ENCODE data around the gene FAM168A. TPM values are rescaled to one million over a fixed set of nuclear protein-coding genes. Genes with fewer than 3 reads are reported as not detected.
A peak's percentile ranks its signal among the peaks of the same experiment; 100 is the strongest.

The FAM168A gene
- total and polyA plus RNA-seq, 2 of the 8 experiments (the other 6 are each of a cell fraction or from before 2014, with no cell fraction given) = 17.1 to 21.6 TPM

GRCh38 chr11:73384872-73385689 lies 212.8 kb downstream of the FAM168A start:
- Histone ChIP-seq H4K5ac (ENCODE audit: insufficient read length, low read depth, low read length) (no peak overlapping the region), H3K23ac (ENCODE audit: insufficient read length) (no peak overlapping the region), H3K18ac (ENCODE audit: extremely low read depth, low read length) (peak overlapping the region; percentile 48), H3K27me3 (replicated peaks in 1 of 4; ENCODE audit: control insufficient read depth in 3 of 4, extremely low read depth in 1 of 4, insufficient read depth in 3 of 4, low read length in 3 of 4) (0 out of 7 replicates have a peak, but pooled peaks cover 0 to 2% (median 0%) of the 10 kb centered on the region in 4 experiments), H3K23me2 (ENCODE audit: low read depth, low read length) (no peaks in the 10 kb centered on the region), H2AFZ (ENCODE audit: low read length) (no peak overlapping the region), H3K9me3 (ENCODE audit: insufficient read depth in 2 of 2, low read depth in 1 of 2, low read length in 1 of 2) (no peaks in the 10 kb centered on the region), H2AK5ac (ENCODE audit: low read depth, low read length) (no peak overlapping the region), H3K4me3 (ENCODE audit: extremely low read depth in 1 of 4, insufficient read depth in 2 of 4, low read depth in 3 of 4, low read length in 4 of 4) (no peak overlapping the region), H3K4ac (replicated peaks; ENCODE audit: insufficient read length, low read depth, low read length) (no peak overlapping the region), H3K56ac (replicated peaks; ENCODE audit: insufficient read length, low read depth, low read length) (no peak overlapping the region), H3K4me2 (ENCODE audit: insufficient read depth in 1 of 2, low read depth in 2 of 2, low read length in 2 of 2) (no peak overlapping the region), H4K91ac (replicated peaks; ENCODE audit: insufficient read length, low read length) (no peak overlapping the region), H3K36me3 (ENCODE audit: control insufficient read depth in 2 of 4, insufficient read depth in 4 of 4, low read length in 3 of 4) (no peaks in the 10 kb centered on the region), H2BK5ac (ENCODE audit: low read depth, low read length) (no peak overlapping the region), H2BK15ac (ENCODE audit: low read length) (no peak overlapping the region), H3K14ac (ENCODE audit: insufficient read length) (no peak overlapping the region), H2BK120ac (replicated peaks; ENCODE audit: low read depth, low read length) (no peak overlapping the region), H3K27ac (ENCODE audit: low read depth, low read length) (no peak overlapping the region), H2BK20ac (ENCODE audit: low read length) (no peak overlapping the region), H3K79me1 (ENCODE audit: low read depth, low read length) (peaks cover 7% of the 10 kb centered on the region; the same call in 1 of the 2 replicates), H2BK12ac (ENCODE audit: low read depth, low read length) (no peak overlapping the region), H3K4me1 (replicated peaks in 1 of 4; ENCODE audit: control insufficient read depth in 3 of 4, insufficient read depth in 4 of 4, low read length in 3 of 4) (peaks cover 0 to 11% (median 0%) of the 10 kb centered on the region in 4 experiments; a peak in 1 of 7 replicates), H4K20me1 (replicated peaks in 1 of 2; ENCODE audit: control insufficient read depth in 1 of 2, insufficient read depth in 2 of 2, low read length in 2 of 2) (peaks cover 6 to 13% of the 10 kb centered on the region in 2 experiments), H3K9ac (replicated peaks in 1 of 4; ENCODE audit: extremely low read depth in 1 of 4, low read depth in 3 of 4, low read length in 3 of 4) (no peak overlapping the region), H4K8ac (ENCODE audit: extremely low read depth, insufficient read depth, low read length) (peak overlapping the region; percentile 1; the same call in 1 of the 2 replicates), H3K79me2 (ENCODE audit: control insufficient read depth in 1 of 2, insufficient read depth in 2 of 2, low read length in 2 of 2) (peaks cover 0 to 3% of the 10 kb centered on the region in 2 experiments; a peak in 1 of 4 replicates)
- TF ChIP-seq CEBPB (IDR thresholded peaks at IDR 0.05; ENCODE audit: low read depth, low read length) (no peak), NRF1 (IDR thresholded peaks at IDR 0.05; ENCODE audit: low read depth, low read length) (no peak), SRF (IDR thresholded peaks at IDR 0.05; ENCODE audit: low read depth, low read length) (no peak), ASH2L (IDR thresholded peaks at IDR 0.05; ENCODE audit: low read length) (no peak), SIRT6 (IDR thresholded peaks at IDR 0.05; ENCODE audit: low read length) (no peak), KDM4A (IDR thresholded peaks at IDR 0.05; ENCODE audit: low read depth, low read length, severe bottlenecking) (no peak), RXRA (IDR thresholded peaks at IDR 0.05; ENCODE audit: insufficient read depth, low read depth, low read length) (no peak), TCF12 (IDR thresholded peaks at IDR 0.05; ENCODE audit: low read depth, low read length) (no peak)
- CTCF ChIA-PET (ENCODE audit: partially characterized antibody) = interaction anchor here (0.9 to 59.1 kb wide), 10 partner anchors 8 to 277 kb away, joined by 3 to 1456 read pairs (median 4); partner anchors contain the start of gene RELT
- FAIRE-seq = no peak
- POLR2A ChIA-PET (ENCODE audit: partially characterized antibody) = interaction anchor here (0.9 to 1.6 kb wide), 3 partner anchors 9 to 196 kb away, joined by 3 to 5 read pairs (median 4); no protein-coding TSS in a partner anchor
- DNase-seq (ENCODE audit: low read depth in 1 of 2, low spot score in 2 of 2) = no peak
- WGBS, 2 experiments (ENCODE audit: extremely low coverage in 1 of 2, insufficient coverage in 1 of 2, insufficient read length in 1 of 2, insufficient replicate concordance in 2 of 2, low coverage in 1 of 2, low lambda C conversion rate in 2 of 2, missing lambda C conversion rate in 1 of 2) = 84% methylated on average over 19 of the region's 21 CpGs; no CpG with 5 or more reads in 1 of the 2 experiments

Data from H1 (cell line).